ENCODE measurements around the gene CALD1.

GRCh38 chr7:134948246-134948645 is 168.8 kb downstream of the CALD1 start:
- TF ChIP-seq JUND (IDR thresholded peaks at IDR 0.05) (no peak), MAX (IDR thresholded peaks at IDR 0.05) (no peak), RXRA (IDR thresholded peaks at IDR 0.05) (no peak), TAF1 (conservative IDR thresholded peaks at IDR 0.05) (no peak)
- TF ChIP-seq, protein P1, sequence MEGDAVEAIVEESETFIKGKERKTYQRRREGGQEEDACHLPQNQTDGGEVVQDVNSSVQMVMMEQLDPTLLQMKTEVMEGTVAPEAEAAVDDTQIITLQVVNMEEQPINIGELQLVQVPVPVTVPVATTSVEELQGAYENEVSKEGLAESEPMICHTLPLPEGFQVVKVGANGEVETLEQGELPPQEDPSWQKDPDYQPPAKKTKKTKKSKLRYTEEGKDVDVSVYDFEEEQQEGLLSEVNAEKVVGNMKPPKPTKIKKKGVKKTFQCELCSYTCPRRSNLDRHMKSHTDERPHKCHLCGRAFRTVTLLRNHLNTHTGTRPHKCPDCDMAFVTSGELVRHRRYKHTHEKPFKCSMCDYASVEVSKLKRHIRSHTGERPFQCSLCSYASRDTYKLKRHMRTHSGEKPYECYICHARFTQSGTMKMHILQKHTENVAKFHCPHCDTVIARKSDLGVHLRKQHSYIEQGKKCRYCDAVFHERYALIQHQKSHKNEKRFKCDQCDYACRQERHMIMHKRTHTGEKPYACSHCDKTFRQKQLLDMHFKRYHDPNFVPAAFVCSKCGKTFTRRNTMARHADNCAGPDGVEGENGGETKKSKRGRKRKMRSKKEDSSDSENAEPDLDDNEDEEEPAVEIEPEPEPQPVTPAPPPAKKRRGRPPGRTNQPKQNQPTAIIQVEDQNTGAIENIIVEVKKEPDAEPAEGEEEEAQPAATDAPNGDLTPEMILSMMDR (IDR thresholded peaks at IDR 0.05; ENCODE audit: low read depth, low read length, missing input control) = no peak
